ENCODE measurements around the gene LRRC8C. TPM values are rescaled to one million over a fixed set of nuclear protein-coding genes. Genes with fewer than 3 reads are reported as not detected.

Gene LRRC8C
- total and polyA plus RNA-seq, 4 donors: 0.63 to 3.5 (median 1.5) TPM

DNA sequence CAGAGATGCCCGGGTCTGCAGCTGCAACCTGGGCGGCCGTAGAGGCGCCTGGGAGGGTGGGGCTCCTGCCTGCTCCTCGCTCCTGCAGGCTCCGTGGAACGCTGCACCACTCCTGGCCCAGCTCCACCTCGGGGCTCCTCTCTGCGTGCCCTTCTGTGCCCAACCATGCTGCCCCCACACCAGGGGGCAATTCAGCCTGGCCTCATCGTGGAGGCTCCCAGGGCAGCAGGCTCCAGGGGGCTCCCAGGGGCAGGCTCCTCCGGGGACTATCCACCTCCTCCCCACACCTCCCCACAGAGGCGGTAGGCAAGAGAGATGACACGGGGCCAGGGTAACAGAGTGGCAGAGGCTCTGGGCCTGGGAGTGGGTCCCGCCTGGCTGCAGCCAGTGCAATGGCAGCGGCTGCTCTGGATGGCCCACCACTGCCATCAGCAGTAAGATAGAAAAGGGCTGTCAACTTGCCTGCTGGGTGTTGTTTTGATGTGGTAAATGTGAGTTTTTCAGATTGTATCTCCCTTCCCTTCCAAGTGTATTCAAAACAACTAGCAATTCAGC lies 22.4 kb upstream of the LRRC8C start:
- TF ChIP-seq, protein P1, sequence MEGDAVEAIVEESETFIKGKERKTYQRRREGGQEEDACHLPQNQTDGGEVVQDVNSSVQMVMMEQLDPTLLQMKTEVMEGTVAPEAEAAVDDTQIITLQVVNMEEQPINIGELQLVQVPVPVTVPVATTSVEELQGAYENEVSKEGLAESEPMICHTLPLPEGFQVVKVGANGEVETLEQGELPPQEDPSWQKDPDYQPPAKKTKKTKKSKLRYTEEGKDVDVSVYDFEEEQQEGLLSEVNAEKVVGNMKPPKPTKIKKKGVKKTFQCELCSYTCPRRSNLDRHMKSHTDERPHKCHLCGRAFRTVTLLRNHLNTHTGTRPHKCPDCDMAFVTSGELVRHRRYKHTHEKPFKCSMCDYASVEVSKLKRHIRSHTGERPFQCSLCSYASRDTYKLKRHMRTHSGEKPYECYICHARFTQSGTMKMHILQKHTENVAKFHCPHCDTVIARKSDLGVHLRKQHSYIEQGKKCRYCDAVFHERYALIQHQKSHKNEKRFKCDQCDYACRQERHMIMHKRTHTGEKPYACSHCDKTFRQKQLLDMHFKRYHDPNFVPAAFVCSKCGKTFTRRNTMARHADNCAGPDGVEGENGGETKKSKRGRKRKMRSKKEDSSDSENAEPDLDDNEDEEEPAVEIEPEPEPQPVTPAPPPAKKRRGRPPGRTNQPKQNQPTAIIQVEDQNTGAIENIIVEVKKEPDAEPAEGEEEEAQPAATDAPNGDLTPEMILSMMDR (IDR thresholded peaks at IDR 0.05; ENCODE audit: low read depth, low read length, missing input control): no peak
- TF ChIP-seq NR2F2 (IDR thresholded peaks at IDR 0.05): no peak
- no peak for TF ChIP-seq JUND (IDR thresholded peaks at IDR 0.05)
- no peak for TF ChIP-seq ZBTB33 (IDR thresholded peaks at IDR 0.05)
- TF ChIP-seq FOXA2 (IDR thresholded peaks at IDR 0.05): no peak
- TF ChIP-seq, protein P2, sequence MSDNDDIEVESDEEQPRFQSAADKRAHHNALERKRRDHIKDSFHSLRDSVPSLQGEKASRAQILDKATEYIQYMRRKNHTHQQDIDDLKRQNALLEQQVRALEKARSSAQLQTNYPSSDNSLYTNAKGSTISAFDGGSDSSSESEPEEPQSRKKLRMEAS (IDR thresholded peaks at IDR 0.05): no peak
- no peak for TF ChIP-seq FOXA1 (IDR thresholded peaks at IDR 0.05)
- TF ChIP-seq HNF4G (IDR thresholded peaks at IDR 0.05): no peak
- TF ChIP-seq, protein P3, sequence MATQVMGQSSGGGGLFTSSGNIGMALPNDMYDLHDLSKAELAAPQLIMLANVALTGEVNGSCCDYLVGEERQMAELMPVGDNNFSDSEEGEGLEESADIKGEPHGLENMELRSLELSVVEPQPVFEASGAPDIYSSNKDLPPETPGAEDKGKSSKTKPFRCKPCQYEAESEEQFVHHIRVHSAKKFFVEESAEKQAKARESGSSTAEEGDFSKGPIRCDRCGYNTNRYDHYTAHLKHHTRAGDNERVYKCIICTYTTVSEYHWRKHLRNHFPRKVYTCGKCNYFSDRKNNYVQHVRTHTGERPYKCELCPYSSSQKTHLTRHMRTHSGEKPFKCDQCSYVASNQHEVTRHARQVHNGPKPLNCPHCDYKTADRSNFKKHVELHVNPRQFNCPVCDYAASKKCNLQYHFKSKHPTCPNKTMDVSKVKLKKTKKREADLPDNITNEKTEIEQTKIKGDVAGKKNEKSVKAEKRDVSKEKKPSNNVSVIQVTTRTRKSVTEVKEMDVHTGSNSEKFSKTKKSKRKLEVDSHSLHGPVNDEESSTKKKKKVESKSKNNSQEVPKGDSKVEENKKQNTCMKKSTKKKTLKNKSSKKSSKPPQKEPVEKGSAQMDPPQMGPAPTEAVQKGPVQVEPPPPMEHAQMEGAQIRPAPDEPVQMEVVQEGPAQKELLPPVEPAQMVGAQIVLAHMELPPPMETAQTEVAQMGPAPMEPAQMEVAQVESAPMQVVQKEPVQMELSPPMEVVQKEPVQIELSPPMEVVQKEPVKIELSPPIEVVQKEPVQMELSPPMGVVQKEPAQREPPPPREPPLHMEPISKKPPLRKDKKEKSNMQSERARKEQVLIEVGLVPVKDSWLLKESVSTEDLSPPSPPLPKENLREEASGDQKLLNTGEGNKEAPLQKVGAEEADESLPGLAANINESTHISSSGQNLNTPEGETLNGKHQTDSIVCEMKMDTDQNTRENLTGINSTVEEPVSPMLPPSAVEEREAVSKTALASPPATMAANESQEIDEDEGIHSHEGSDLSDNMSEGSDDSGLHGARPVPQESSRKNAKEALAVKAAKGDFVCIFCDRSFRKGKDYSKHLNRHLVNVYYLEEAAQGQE (IDR thresholded peaks at IDR 0.05): no peak
- no peak for TF ChIP-seq RAD21 (IDR thresholded peaks at IDR 0.05)
- TF ChIP-seq YY1 (IDR thresholded peaks at IDR 0.05): no peak
- no peak for TF ChIP-seq GABPA (IDR thresholded peaks at IDR 0.05 in 1 of 2, conservative IDR thresholded peaks at IDR 0.05 in 1 of 2)
- H3K4me3 ChIP-seq (ENCODE audit: low read depth in 1 of 3, low read length in 3 of 3): no peak overlapping the region
- no peaks in the 10 kb centered on the region for H3K27me3 ChIP-seq (ENCODE audit: control insufficient read depth in 4 of 4, insufficient read depth in 4 of 4, low read length in 3 of 4)
- H3K9ac ChIP-seq (ENCODE audit: low read depth in 1 of 2, low read length in 2 of 2): no peak overlapping the region
- WGBS: 84% methylated on average over 15 of the region's 15 CpGs
- H3K27ac ChIP-seq (ENCODE audit: low read depth in 1 of 2, low read length in 2 of 2): no peak overlapping the region
- no peaks in the 10 kb centered on the region for H3K4me1 ChIP-seq (ENCODE audit: control insufficient read depth in 4 of 4, insufficient read depth in 4 of 4, low read length in 3 of 4)
- H3K9me3 ChIP-seq (ENCODE audit: control insufficient read depth in 4 of 4, low read length in 3 of 4): no peaks in the 10 kb centered on the region
- DNase-seq (ENCODE audit: low spot score): no peak
- H3K36me3 ChIP-seq (ENCODE audit: control insufficient read depth in 4 of 4, insufficient read depth in 3 of 4, low read depth in 1 of 4, low read length in 3 of 4): no peaks in the 10 kb centered on the region

- TF ChIP-seq HNF4A (conservative IDR thresholded peaks at IDR 0.05) (no peak), YY1 (IDR thresholded peaks at IDR 0.05) (no peak), RXRA (IDR thresholded peaks at IDR 0.05) (no peak), EGR1 (IDR thresholded peaks at IDR 0.05; ENCODE audit: low read depth in 2 of 2) (no peak), ATF3 (IDR thresholded peaks at IDR 0.05) (no peak), NR2F2 (IDR thresholded peaks at IDR 0.05) (no peak)
- Histone ChIP-seq H3K36me3 (ENCODE audit: control insufficient read depth in 4 of 4, insufficient read depth in 3 of 4, low read depth in 1 of 4, low read length in 3 of 4) (no peaks in the 10 kb centered on the region), H3K27ac (ENCODE audit: low read depth in 1 of 2, low read length in 2 of 2) (no peak overlapping the region), H3K27me3 (ENCODE audit: control insufficient read depth in 4 of 4, insufficient read depth in 4 of 4, low read length in 3 of 4) (no peaks in the 10 kb centered on the region), H3K4me1 (ENCODE audit: control insufficient read depth in 4 of 4, insufficient read depth in 4 of 4, low read length in 3 of 4) (no peaks in the 10 kb centered on the region), H3K9ac (ENCODE audit: low read depth in 1 of 2, low read length in 2 of 2) (no peak overlapping the region), H3K9me3 (ENCODE audit: control insufficient read depth in 4 of 4, low read length in 3 of 4) (no peaks in the 10 kb centered on the region), H3K4me3 (ENCODE audit: low read depth in 1 of 3, low read length in 3 of 3) (no peak overlapping the region)
- no peak for DNase-seq (ENCODE audit: low spot score)
- 70% methylated on average over 1 of the region's 1 CpG for WGBS
Observed at GRCh38 chr1:89611721-89612120, 21.2 kb upstream of the LRRC8C start.

Measured in liver (tissue), 9 donors.